HEK293T (cell line): ENCODE measurements around the gene MOAP1.

Source experiments
- CTCF ChIA-PET: fragments of 350-600 bp; formaldehyde crosslinking; extraction: SDS; loops from one replicate; lab custom pipeline; 2021; ENCODE audit warnings: antibody characterized with exemption, inconsistent platforms; lab: Yijun Ruan, JAX
- POLR2A ChIA-PET: fragments of 350-600 bp; formaldehyde crosslinking; extraction: SDS; loops from one replicate; lab custom pipeline; 2020; ENCODE audit warnings: antibody characterized with exemption, inconsistent platforms; lab: Yijun Ruan, JAX
- DNase-seq: peaks from one replicate; pipeline ENCODE4 v3.0.0; 2012; ENCODE audit warnings: mixed read lengths; ENCODE audit errors: extremely low spot score
- ARNT ChIP-seq: fragments of 450-650 bp; IDR thresholded peaks from 2 replicates; pipeline ENCODE4 v1.6.1; 2017; ENCODE audit warnings: mild to moderate bottlenecking
- BHLHE40 ChIP-seq: fragments of 450-650 bp; IDR thresholded peaks from 2 replicates; pipeline ENCODE4 v1.6.1; 2016; ENCODE audit warnings: mild to moderate bottlenecking, moderate library complexity, borderline replicate concordance
- CTBP1 ChIP-seq: fragments of 450-650 bp; IDR thresholded peaks from 2 replicates; pipeline ENCODE4 v1.6.1; 2016; ENCODE audit warnings: borderline replicate concordance
- ELF4 ChIP-seq: fragments of 450-650 bp; IDR thresholded peaks from 2 replicates; pipeline ENCODE4 v1.6.1; 2017; ENCODE audit warnings: antibody characterized with exemption
- FOXA1 ChIP-seq: fragments of 450-650 bp; IDR thresholded peaks from 2 replicates; pipeline ENCODE4 v1.6.1; 2016; ENCODE audit warnings: mild to moderate bottlenecking
- FOXK2 ChIP-seq: fragments of 450-650 bp; IDR thresholded peaks from 2 replicates; pipeline ENCODE4 v1.6.1; 2016; ENCODE audit warnings: mild to moderate bottlenecking
- FOXM1 ChIP-seq: fragments of 450-650 bp; IDR thresholded peaks from 2 replicates; pipeline ENCODE4 v1.6.1; 2017; ENCODE audit warnings: mild to moderate bottlenecking, borderline replicate concordance
- HDGF ChIP-seq: fragments of 450-650 bp; IDR thresholded peaks from 2 replicates; pipeline ENCODE4 v1.6.1; 2017; ENCODE audit warnings: antibody characterized with exemption, borderline replicate concordance
- L3MBTL2 ChIP-seq: fragments of 450-650 bp; conservative IDR thresholded peaks from 2 replicates; pipeline ENCODE4 v1.6.1; 2016; ENCODE audit warnings: mild to moderate bottlenecking
- LEF1 ChIP-seq: fragments of 450-650 bp; IDR thresholded peaks from 2 replicates; pipeline ENCODE4 v1.6.1; 2017; ENCODE audit warnings: mild to moderate bottlenecking, borderline replicate concordance
- NFRKB ChIP-seq: fragments of 450-650 bp; IDR thresholded peaks from 2 replicates; pipeline ENCODE4 v1.6.1; 2016; ENCODE audit warnings: mild to moderate bottlenecking, moderate library complexity
- SP1 ChIP-seq: fragments of 450-650 bp; IDR thresholded peaks from 2 replicates; pipeline ENCODE4 v1.6.1; 2017
- SUZ12 ChIP-seq: fragments of 450-650 bp; IDR thresholded peaks from 2 replicates; pipeline ENCODE4 v1.6.1; 2016; ENCODE audit warnings: mild to moderate bottlenecking
- TARDBP ChIP-seq: fragments of 450-650 bp; IDR thresholded peaks from 2 replicates; pipeline ENCODE4 v1.6.1; 2016
- ZNF384 ChIP-seq: fragments of 450-650 bp; IDR thresholded peaks from 2 replicates; pipeline ENCODE4 v1.6.1; 2016
- TF ChIP-seq, protein P1 (sequence below): fragments of 450-650 bp; IDR thresholded peaks from 2 replicates; pipeline ENCODE4 v1.6.1; 2016

Gene MOAP1

DNA sequence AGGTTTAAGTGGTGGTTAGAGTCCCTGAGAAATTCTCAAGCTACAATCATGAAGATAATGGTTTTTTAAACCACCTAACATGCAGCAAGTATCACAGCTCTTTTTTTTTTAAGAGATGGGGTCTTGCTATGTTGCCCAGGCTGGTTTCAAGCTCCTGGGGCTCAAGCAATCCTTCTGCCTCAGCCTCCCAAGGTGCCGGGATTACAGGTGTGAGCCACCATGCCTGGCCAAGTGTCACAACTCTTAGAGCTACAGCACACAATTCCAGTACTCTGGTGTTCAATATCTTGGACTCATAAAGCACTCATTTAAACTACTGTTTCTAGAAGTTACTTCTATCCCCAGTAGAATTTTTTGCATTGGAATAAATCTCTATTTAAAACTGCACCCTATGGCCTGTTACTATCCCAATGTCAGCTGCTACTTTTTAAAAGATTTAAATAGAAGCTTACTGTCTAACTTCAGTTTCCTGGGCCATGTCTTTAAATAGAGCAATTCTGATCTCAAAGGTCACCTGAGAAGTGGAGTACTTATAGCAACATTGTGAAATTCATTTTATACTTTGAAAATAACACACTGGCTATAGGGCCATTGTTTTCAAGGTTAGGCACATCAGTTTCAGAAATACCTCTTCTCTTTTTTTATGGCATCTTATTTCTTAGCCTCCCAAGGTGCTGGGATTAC, 10.8 kb upstream of the MOAP1 start:
- CTCF ChIA-PET, result no interaction called here
- TF ChIP-seq BHLHE40 (no peak), LEF1 (no peak), ELF4 (no peak), L3MBTL2 (no peak), FOXK2 (no peak), SUZ12 (no peak)
- POLR2A ChIA-PET, result interaction anchor here (1.7 to 2.4 kb wide), 2 partner anchors 9 to 11 kb away, joined by 3 to 13 read pairs; partner anchors contain the start of genes LYSET and MOAP1
- no peak for DNase-seq

DNA sequence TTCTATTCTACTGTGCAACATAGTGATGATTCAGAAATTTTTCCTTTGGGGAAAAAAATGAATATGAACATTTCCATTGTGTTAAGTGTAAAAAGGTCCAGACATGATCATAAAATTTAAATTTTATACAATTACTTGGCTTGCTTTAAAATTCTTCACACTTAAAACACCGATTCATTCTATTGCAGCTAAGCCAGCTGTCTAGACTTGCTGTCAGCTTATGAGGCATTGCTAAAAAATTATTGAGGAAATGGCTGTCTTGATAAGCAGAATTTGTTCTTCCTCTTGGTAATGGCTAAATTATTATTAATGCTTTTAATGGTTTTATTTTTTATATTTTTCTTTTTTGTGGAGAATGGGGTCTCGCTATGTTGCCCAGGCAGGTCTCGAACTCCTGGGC, 2.3 kb upstream of the MOAP1 start:
- ChIA-PET POLR2A (interaction anchor here (0.7 to 2.1 kb wide), 3 partner anchors 10 to 70 kb away, joined by 3 to 7 read pairs (median 3); partner anchors contain the start of genes GON7 and UBR7), CTCF (interaction anchor here (1.2 to 1.3 kb wide), 2 partner anchors 21 to 73 kb away, joined by 3 read pairs; no protein-coding TSS in a partner anchor)
- no peak for DNase-seq
- TF ChIP-seq, protein P1, sequence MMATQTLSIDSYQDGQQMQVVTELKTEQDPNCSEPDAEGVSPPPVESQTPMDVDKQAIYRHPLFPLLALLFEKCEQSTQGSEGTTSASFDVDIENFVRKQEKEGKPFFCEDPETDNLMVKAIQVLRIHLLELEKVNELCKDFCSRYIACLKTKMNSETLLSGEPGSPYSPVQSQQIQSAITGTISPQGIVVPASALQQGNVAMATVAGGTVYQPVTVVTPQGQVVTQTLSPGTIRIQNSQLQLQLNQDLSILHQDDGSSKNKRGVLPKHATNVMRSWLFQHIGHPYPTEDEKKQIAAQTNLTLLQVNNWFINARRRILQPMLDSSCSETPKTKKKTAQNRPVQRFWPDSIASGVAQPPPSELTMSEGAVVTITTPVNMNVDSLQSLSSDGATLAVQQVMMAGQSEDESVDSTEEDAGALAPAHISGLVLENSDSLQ, result no peak
- TF ChIP-seq ZNF384, result no peak
- no peak for TF ChIP-seq NFRKB
- TF ChIP-seq FOXK2, result no peak
- TF ChIP-seq TARDBP, result no peak
- TF ChIP-seq CTBP1, result no peak
- no peak for TF ChIP-seq FOXA1
- TF ChIP-seq SUZ12, result no peak
- TF ChIP-seq BHLHE40, result no peak
- no peak for TF ChIP-seq LEF1
- TF ChIP-seq L3MBTL2, result no peak
- TF ChIP-seq HDGF, result no peak
- TF ChIP-seq ARNT, result no peak
- no peak for TF ChIP-seq ELF4
- TF ChIP-seq FOXM1, result no peak
- no peak for TF ChIP-seq SP1

DNA sequence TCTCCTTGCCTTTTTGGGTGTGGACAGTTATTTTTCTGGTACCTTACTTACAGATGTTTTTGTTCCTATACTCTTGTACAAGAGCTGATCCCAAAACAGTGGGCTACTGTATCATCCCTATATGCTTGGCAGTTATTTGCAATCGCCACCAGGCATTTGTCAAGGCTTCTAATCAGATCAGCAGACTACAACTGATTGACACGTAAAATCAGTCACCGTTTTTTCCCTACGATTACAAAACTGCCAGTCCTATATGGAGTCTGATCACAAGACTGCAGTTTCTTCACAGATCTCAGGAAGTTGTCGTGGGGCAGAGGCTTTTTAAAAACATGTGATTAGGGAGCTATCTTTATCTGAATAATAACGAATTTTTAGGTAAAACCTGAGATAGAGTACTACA, 1.8 kb upstream of the MOAP1 start:
- ChIA-PET POLR2A (interaction anchor here (0.7 to 2.1 kb wide), 2 partner anchors 11 to 20 kb away, joined by 3 to 7 read pairs; partner anchors contain the start of genes GON7 and UBR7), CTCF (interaction anchor here (1.2 to 1.3 kb wide), 2 partner anchors 21 to 73 kb away, joined by 3 read pairs; no protein-coding TSS in a partner anchor)
- no peak for TF ChIP-seq SP1
- TF ChIP-seq L3MBTL2, result no peak
- TF ChIP-seq BHLHE40, result no peak
- no peak for TF ChIP-seq TARDBP
- no peak for TF ChIP-seq ZNF384
- no peak for TF ChIP-seq CTBP1
- TF ChIP-seq FOXK2, result no peak
- no peak for TF ChIP-seq FOXM1
- no peak for TF ChIP-seq ELF4
- no peak for TF ChIP-seq NFRKB
- TF ChIP-seq, protein P1, result no peak
- no peak for TF ChIP-seq ARNT
- TF ChIP-seq FOXA1, result no peak
- no peak for TF ChIP-seq HDGF
- TF ChIP-seq SUZ12, result no peak
- no peak for TF ChIP-seq LEF1
- no peak for DNase-seq

DNA sequence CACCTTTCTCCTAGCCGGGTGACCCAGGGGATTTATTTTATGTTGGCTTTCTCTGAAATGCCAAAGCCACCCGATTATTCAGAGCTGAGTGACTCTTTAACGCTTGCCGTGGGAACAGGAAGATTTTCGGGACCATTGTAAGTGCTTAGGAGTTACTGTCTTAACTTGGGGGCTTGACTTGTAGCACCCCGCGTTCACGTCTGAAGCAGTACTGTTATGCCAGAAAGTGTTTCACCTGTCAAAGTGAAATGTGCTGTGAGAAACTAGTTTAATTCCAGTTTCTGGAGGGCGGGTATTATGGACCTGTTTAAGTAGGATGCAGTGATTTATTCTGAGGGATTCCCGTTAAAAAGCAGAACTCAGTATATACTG, 638 bp upstream of the MOAP1 start:
- CTCF ChIA-PET, result interaction anchor here (0.7 to 0.9 kb wide), 2 partner anchors 9 to 70 kb away, joined by 3 read pairs; no protein-coding TSS in a partner anchor
- POLR2A ChIA-PET, result interaction anchor here (0.6 to 3.8 kb wide), 12 partner anchors 8 to 437 kb away, joined by 3 to 43 read pairs (median 6); partner anchors contain the start of genes GON7, ITPK1, LGMN and UBR7
- DNase-seq, result no peak
- TF ChIP-seq TARDBP (no peak), ELF4 (no peak), SP1 (no peak), HDGF (no peak), SUZ12 (no peak), ARNT (no peak), NFRKB (no peak), ZNF384 (no peak), FOXA1 (no peak), LEF1 (no peak), FOXM1 (no peak), BHLHE40 (no peak), L3MBTL2 (no peak), FOXK2 (no peak), CTBP1 (no peak)
- TF ChIP-seq, protein P1, result no peak

DNA sequence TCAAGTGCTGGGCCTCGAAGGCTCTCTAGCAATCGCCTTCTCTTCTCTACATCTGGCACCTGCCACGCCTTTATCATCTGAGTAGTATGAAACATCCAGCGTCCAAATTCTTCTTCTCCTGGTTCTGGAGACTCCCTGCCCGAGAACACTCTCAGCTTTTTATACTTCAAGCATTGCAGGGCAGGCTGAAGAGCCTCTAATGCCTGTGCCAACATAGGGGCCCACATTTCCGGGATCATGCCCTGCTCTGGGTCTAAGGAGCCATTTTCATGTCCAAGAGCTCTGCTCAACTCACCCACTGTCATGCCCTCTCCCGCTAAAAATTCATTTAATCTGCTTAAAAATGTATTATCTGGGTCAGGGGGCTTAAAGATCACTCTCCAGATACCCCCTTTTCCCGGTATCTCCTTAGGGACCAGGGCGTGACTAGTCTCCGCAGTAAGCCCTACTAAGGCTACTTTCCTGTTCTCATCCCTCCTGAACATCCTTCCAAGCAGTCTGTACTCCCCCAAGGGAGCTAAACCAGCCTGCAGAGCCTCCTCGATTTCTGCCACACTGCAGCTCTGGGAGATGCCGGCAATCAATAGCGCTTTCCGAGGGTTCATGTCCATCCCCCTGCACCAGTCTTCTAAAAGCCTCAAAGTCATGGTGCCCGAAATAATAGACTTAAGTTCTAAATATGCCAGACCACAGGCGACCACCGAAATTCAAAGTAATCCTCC, 940 bp downstream of the MOAP1 start:
- POLR2A ChIA-PET, result interaction anchor here (0.5 to 3.8 kb wide), 7 partner anchors 9 to 220 kb away, joined by 4 to 43 read pairs (median 17); partner anchors contain the start of genes GON7, ITPK1 and UBR7
- no peak for DNase-seq
- CTCF ChIA-PET, result interaction anchor here (0.5 to 0.8 kb wide), 5 partner anchors 9 to 910 kb away, joined by 3 read pairs; no protein-coding TSS in a partner anchor
- TF ChIP-seq HDGF (no peak), ZNF384 (no peak), TARDBP (no peak)
